ENCODE measurements around the gene MFSD2A. TPM values are rescaled to one million over a fixed set of nuclear protein-coding genes. Genes with fewer than 3 reads are reported as not detected.
"Not testable (repeated sequence)": the region's sequence is repeated elsewhere in the genome, so short reads cannot be mapped to it uniquely, and the experiment has no call there.

MFSD2A gene
- total RNA-seq, 1 experiment from 2014 or later = 3.0 TPM

DNA sequence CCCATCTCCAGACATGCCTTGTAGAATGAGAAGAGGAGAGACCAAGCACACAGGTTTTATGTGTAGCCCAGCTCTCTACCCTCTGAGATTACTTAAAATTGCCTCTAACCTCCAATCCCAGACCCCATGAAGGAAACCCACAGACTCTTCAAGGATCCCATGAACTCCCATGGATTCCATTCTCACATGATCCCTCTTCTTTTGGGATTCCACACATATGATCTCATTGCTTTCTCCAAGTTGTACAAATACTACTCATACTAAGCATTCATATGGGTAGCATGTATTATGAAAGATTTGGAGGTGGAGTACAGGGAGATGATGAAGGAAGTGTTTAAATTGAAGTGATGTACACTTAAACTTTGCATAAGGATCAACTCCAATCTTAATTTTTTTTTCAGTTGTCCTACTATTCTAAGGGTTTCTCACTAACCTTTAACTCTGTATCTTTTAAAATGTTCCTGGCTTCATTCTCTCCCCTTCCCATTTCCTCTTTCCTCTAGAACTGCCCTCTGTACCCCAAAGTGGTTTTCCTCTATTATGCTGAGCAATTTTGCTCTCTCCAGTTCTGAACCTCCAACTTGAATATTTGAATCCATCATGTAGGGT is 41.6 kb downstream of the MFSD2A start:
- DNase-seq (ENCODE audit: extremely low read depth, low read depth) = no peak

DNA sequence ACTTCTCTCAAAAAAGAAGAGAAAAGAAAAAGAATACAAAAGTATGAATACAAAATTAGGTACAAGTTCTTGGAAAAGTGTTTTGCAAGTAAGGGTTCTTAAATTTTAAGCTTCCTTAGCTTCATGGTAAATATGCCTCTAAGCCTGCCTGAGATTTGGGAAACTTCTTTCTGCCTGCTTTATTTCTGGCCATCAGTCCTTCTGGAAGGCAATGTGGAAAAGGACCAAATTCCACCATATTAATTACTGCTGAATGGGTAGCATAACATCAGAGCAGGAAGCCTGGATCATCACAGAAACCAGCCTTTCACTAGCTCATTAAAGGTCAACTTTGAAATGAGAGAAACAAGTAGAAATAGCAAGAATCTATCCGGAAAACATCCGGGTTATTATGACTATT is 46.5 kb downstream of the MFSD2A start:
- DNase-seq (ENCODE audit: extremely low read depth, low read depth) = no peak

DNA sequence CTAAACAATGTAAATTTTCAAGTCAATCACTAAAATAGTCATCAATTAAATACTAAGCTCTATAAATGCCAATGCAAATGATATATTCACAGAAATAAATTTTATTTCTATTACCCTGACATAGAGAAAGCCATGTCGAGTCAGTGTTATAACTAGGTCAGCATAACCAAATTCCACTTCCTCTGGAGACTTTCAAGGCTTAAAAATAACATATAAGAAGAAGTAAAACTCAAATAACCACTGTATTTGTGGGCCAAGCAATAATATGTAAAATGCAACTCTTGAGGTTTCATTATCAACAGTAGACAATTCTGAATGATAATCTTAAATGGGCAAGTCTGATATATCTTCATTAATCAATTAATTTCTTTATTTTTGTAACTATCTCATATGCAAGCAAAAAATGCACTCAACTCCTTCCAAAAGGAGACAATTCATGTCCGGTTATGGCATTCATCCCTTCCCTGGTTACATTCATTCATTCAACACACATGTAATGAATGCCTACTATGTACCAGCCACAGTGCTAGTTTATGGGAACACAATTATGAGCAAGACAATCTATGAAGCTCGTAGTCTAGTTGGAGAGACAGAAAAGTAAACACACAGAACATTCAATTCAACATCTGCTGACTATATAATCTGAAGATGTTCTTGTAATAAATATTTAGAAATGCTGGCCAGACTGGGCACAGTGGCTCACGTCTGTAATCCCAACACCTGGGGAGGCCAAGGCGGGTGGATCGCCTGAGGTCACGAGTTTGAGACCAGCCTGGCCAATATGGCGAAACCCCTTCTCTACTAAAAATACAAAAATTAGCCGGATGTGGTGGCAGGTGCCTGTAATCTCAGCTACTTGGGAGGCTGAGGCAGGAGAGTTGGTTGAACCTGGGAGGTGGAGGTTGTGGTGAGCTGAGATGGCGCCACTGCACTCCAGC is 48.5 kb downstream of the MFSD2A start:
- DNase-seq (ENCODE audit: extremely low read depth, low read depth) = no peak

DNA sequence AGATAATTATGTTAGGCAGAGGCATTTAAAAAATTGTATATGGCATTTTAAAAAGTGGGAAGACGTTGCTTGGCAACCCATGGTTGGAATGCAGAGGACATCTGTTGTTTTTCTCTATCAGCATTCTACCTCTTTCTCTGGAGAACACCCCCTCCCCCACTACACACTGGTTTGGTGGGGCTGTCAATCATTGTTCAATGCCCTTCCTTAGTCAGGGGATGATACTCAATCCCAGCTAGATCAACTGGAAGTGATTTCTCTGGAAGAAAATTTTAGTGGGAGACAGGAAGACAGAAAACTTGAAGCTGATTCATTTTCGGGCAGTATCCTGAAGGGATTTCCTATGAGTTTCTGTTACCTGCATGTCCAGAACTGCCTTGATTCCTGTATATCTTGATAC is 49.9 kb downstream of the MFSD2A start:
- DNase-seq (ENCODE audit: extremely low read depth, low read depth) = no peak

DNA sequence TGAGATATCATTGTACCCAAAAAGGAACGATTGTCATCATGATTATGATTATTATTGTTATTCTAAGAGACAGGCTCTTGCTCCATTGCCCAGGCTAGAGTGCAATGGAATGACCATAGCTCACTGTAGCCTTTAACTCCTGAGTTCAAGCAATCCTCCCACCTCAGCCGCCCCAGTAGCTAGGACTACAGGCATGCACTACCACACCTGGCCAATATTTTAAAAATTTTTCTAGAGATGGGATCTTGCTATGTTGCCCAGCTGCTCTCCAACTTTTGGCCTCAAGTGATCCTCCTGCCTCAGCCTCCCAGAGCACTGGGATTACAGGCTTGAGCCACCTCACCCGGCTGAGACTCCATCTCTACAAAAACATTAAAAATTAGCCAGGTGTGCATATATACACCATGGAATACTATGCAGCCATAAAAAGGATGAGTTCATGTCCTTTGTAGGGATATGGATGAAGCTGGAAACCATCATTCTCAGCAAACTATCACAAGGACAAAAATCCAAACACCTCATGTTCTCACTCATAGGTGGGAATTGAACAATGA is 52.6 kb downstream of the MFSD2A start:
- not testable (repeated sequence) for DNase-seq (ENCODE audit: extremely low read depth, low read depth)

DNA sequence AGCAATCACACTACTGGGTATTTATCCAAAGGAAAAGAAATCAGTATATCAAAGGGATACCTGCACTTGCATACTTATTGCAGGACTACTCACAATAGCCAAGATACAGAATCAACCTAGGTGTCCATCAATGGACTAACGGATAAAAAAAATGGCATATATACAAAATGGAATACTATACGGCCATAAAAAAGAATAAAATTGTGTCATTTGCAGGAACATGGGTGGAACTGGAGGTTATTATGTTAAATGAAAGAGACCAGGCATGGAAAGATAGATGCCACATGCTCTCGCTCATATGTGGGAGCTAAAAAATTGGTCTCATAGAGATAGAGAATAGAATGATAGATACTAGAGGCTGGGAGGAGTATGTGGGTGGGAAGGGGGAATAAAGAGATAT is 56.3 kb downstream of the MFSD2A start:
- no peak for DNase-seq (ENCODE audit: extremely low read depth, low read depth)

DNA sequence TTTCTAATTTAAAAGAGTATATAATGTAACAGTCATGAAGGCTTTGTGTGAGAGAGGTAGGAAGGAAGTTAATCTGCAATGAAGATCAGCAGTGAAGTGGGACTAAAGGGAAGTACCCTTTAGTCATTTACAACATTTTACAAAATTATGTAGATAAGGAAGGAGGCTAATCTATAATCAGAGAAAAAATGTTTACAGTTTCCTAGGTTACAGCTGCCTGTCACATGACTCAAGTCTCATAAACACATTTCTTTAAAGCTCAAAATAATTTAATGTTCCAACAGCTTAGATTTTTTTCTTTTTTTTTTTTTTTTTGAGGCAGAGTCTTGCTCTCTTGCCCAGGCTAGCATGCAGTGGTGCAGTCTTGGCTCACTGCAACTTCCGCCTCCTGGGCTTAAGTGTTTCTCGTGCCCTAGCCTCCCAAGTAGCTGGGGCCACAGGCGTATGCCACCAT is 59.3 kb downstream of the MFSD2A start:
- no peak for DNase-seq (ENCODE audit: extremely low read depth, low read depth)

- no peak for DNase-seq (ENCODE audit: extremely low read depth, low read depth)
Observed at GRCh38 chr1:40014812-40015594, 60.1 kb downstream of the MFSD2A start.

DNA sequence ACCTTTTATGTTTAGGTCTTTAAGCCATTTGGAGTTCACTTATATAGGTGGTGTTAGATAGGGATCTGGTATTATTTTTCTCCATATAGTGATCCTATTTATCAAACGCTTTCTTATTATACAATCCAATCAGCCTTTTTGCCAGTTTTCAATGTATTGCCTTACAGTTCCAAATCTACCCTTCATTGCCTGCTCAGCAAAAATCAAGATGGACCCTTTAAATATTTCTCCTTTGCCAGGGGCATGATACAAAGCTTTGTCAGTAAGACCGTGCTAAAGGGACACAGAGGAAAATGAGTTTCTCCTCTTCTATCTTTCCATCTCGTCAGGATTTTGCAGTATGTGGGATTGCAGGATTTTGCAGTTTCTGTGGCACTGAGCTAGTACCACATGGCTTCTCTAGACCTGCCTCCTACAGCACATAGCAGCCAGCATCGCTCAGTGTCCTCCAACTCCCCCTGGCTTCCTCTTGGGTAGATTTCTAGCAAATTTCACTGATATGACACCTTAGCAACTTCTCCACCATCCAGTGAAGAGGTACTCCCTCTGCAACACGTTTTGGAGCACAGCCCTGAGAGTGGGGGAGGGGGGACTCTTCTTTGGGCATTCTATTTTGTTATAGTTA is 63.1 kb downstream of the MFSD2A start:
- DNase-seq (ENCODE audit: extremely low read depth, low read depth) = no peak

Small RNA genes within 50 kb of the gene (small RNA-seq; reads per million reads assigned to genes)
- gene RF00019 = 0 reads per million in 2 experiments

Other genes with a start within 250 kb of the MFSD2A start
- 21.8 and 28.2 TPM in 2 replicates for gene PPIE, start 216.3 kb upstream of the MFSD2A start, total RNA-seq (2014; rRNA removed; shearing (Covaris generic))
- gene OXCT2, start 183.8 kb upstream of the MFSD2A start, total RNA-seq (2014; rRNA removed; shearing (Covaris generic)) = 0.46 and 0.74 TPM in 2 replicates
- 1.7 TPM in 2 replicates for gene BMP8B, start 166.3 kb upstream of the MFSD2A start, total RNA-seq (2014; rRNA removed; shearing (Covaris generic))
- 34.2 and 35.2 TPM in 2 replicates for gene TRIT1, start 71.6 kb upstream of the MFSD2A start, total RNA-seq (2014; rRNA removed; shearing (Covaris generic))
- gene MYCL, start 53.2 kb upstream of the MFSD2A start, total RNA-seq (2014; rRNA removed; shearing (Covaris generic)) = 0.77 and 0.89 TPM in 2 replicates
- gene CAP1, start 85.6 kb downstream of the MFSD2A start, total RNA-seq (2014; rRNA removed; shearing (Covaris generic)) = 155 and 163 TPM in 2 replicates
- 149 and 152 TPM in 2 replicates for gene PPT1, start 142.1 kb downstream of the MFSD2A start, total RNA-seq (2014; rRNA removed; shearing (Covaris generic))
- 10.9 and 11.7 TPM in 2 replicates for gene RLF, start 206.2 kb downstream of the MFSD2A start, total RNA-seq (2014; rRNA removed; shearing (Covaris generic))